Measurements from ENCODE around the gene SMIM9. TPM values are rescaled to one million over a fixed set of nuclear protein-coding genes. Genes with fewer than 3 reads are reported as not detected.

SMIM9 gene
- total and polyA plus RNA-seq, 9 of the 15 experiments (the other 6 are each of a cell fraction or from before 2014, with no cell fraction given), result 0.08 TPM; not detected in 8

Other genes starting within 250 kb of the SMIM9 start
Only the 7 nearest of the 12 such genes appear.
- 63.0 and 68.5 TPM in 2 replicates for gene CTAG2, start 181.1 kb downstream of the SMIM9 start, total RNA-seq (2014; rRNA removed)
- 4.1 and 8.2 TPM in 2 replicates for gene CTAG2, start 181.1 kb downstream of the SMIM9 start, total RNA-seq (2014; rRNA removed; fragmentation: Illumina TruSeq; extraction: Trizol)
- 18.8 and 21.0 TPM in 2 replicates for gene CTAG2, start 181.1 kb downstream of the SMIM9 start, total RNA-seq (2015; rRNA removed; fragmentation: Illumina TruSeq; extraction: Trizol)
- 36.0 and 38.0 TPM in 2 replicates for gene CTAG2, start 181.1 kb downstream of the SMIM9 start, total RNA-seq (2021)
- 26.1 and 117 TPM in 2 replicates for gene CTAG2, start 181.1 kb downstream of the SMIM9 start, polyA plus RNA-seq (2011; rRNA removed)
- gene CTAG2, start 181.1 kb downstream of the SMIM9 start, polyA plus RNA-seq (2014; fragmentation: Illumina TruSeq; extraction: Trizol), result 9.1 and 15.1 TPM in 2 replicates
- 1 to 10 TPM; 1.7 to 2.1 TPM for gene CTAG2, start 181.1 kb downstream of the SMIM9 start, polyA plus RNA-seq (2014; fragmentation: Nextera tagmentation; extraction: Ambion mirVana)
- gene CTAG2, start 181.1 kb downstream of the SMIM9 start, polyA plus RNA-seq (2014; rRNA removed), result 54.7 and 56.0 TPM in 2 replicates
- 19.8 and 20.7 TPM in 2 replicates for gene GAB3, start 83.6 kb downstream of the SMIM9 start, total RNA-seq (2014; rRNA removed)
- gene GAB3, start 83.6 kb downstream of the SMIM9 start, total RNA-seq (2014; rRNA removed; fragmentation: Illumina TruSeq; extraction: Trizol), result 22.7 and 24.8 TPM in 2 replicates
- 16.1 TPM in 2 replicates for gene GAB3, start 83.6 kb downstream of the SMIM9 start, total RNA-seq (2015; rRNA removed; fragmentation: Illumina TruSeq; extraction: Trizol)
- 23.3 and 25.6 TPM in 2 replicates for gene GAB3, start 83.6 kb downstream of the SMIM9 start, total RNA-seq (2021)
- 21.4 and 30.7 TPM in 2 replicates for gene GAB3, start 83.6 kb downstream of the SMIM9 start, polyA plus RNA-seq (2011; rRNA removed)
- 26.2 and 31.4 TPM in 2 replicates for gene GAB3, start 83.6 kb downstream of the SMIM9 start, polyA plus RNA-seq (2014; fragmentation: Illumina TruSeq; extraction: Trizol)
- gene GAB3, start 83.6 kb downstream of the SMIM9 start, polyA plus RNA-seq (2014; fragmentation: Nextera tagmentation; extraction: Ambion mirVana), result 10 to 100 TPM; 19.3 to 20.1 TPM
- gene GAB3, start 83.6 kb downstream of the SMIM9 start, polyA plus RNA-seq (2014; rRNA removed), result 18.3 and 20.2 TPM in 2 replicates
- gene DKC1, start 71.8 kb downstream of the SMIM9 start, total RNA-seq (2014; rRNA removed), result 160 and 212 TPM in 2 replicates
- gene DKC1, start 71.8 kb downstream of the SMIM9 start, total RNA-seq (2014; rRNA removed; fragmentation: Illumina TruSeq; extraction: Trizol), result 208 and 229 TPM in 2 replicates
- gene DKC1, start 71.8 kb downstream of the SMIM9 start, total RNA-seq (2015; rRNA removed; fragmentation: Illumina TruSeq; extraction: Trizol), result 239 and 241 TPM in 2 replicates
- gene DKC1, start 71.8 kb downstream of the SMIM9 start, total RNA-seq (2021), result 191 and 205 TPM in 2 replicates
- 210 and 219 TPM in 2 replicates for gene DKC1, start 71.8 kb downstream of the SMIM9 start, polyA plus RNA-seq (2011; rRNA removed)
- 250 and 260 TPM in 2 replicates for gene DKC1, start 71.8 kb downstream of the SMIM9 start, polyA plus RNA-seq (2014; fragmentation: Illumina TruSeq; extraction: Trizol)
- gene DKC1, start 71.8 kb downstream of the SMIM9 start, polyA plus RNA-seq (2014; fragmentation: Nextera tagmentation; extraction: Ambion mirVana), result 100 to 1,000 TPM; 209 to 313 TPM
- 217 and 230 TPM in 2 replicates for gene DKC1, start 71.8 kb downstream of the SMIM9 start, polyA plus RNA-seq (2014; rRNA removed)
- 276 and 289 TPM in 2 replicates for gene MPP1, start 29.2 kb downstream of the SMIM9 start, total RNA-seq (2014; rRNA removed)
- gene MPP1, start 29.2 kb downstream of the SMIM9 start, total RNA-seq (2014; rRNA removed; fragmentation: Illumina TruSeq; extraction: Trizol), result 267 and 280 TPM in 2 replicates
- gene MPP1, start 29.2 kb downstream of the SMIM9 start, total RNA-seq (2015; rRNA removed; fragmentation: Illumina TruSeq; extraction: Trizol), result 220 and 227 TPM in 2 replicates
- gene MPP1, start 29.2 kb downstream of the SMIM9 start, total RNA-seq (2021), result 290 and 305 TPM in 2 replicates
- 354 and 391 TPM in 2 replicates for gene MPP1, start 29.2 kb downstream of the SMIM9 start, polyA plus RNA-seq (2011; rRNA removed)
- 339 and 395 TPM in 2 replicates for gene MPP1, start 29.2 kb downstream of the SMIM9 start, polyA plus RNA-seq (2014; fragmentation: Illumina TruSeq; extraction: Trizol)
- gene MPP1, start 29.2 kb downstream of the SMIM9 start, polyA plus RNA-seq (2014; fragmentation: Nextera tagmentation; extraction: Ambion mirVana), result 100 to 1,000 TPM; 271 to 305 TPM
- gene MPP1, start 29.2 kb downstream of the SMIM9 start, polyA plus RNA-seq (2014; rRNA removed), result 283 and 336 TPM in 2 replicates
- not detected in 2 replicates for gene F8A1, start 51.7 kb upstream of the SMIM9 start, total RNA-seq (2014; rRNA removed)
- gene F8A1, start 51.7 kb upstream of the SMIM9 start, total RNA-seq (2014; rRNA removed; fragmentation: Illumina TruSeq; extraction: Trizol), result not detected in 2 replicates
- 0.11 TPM in 1 of 2 replicates, not detected in the other for gene F8A1, start 51.7 kb upstream of the SMIM9 start, total RNA-seq (2015; rRNA removed; fragmentation: Illumina TruSeq; extraction: Trizol)
- 0.27 TPM in 1 of 2 replicates, not detected in the other for gene F8A1, start 51.7 kb upstream of the SMIM9 start, total RNA-seq (2021)
- not detected in 2 replicates for gene F8A1, start 51.7 kb upstream of the SMIM9 start, polyA plus RNA-seq (2011; rRNA removed)
- 0.08 TPM in 1 of 2 replicates, not detected in the other for gene F8A1, start 51.7 kb upstream of the SMIM9 start, polyA plus RNA-seq (2014; fragmentation: Illumina TruSeq; extraction: Trizol)
- not detected for gene F8A1, start 51.7 kb upstream of the SMIM9 start, polyA plus RNA-seq (2014; fragmentation: Nextera tagmentation; extraction: Ambion mirVana)
- gene F8A1, start 51.7 kb upstream of the SMIM9 start, polyA plus RNA-seq (2014; rRNA removed), result not detected in 2 replicates
- 0.59 and 1.3 TPM in 2 replicates for gene F8, start 188.1 kb upstream of the SMIM9 start, total RNA-seq (2014; rRNA removed)
- gene F8, start 188.1 kb upstream of the SMIM9 start, total RNA-seq (2014; rRNA removed; fragmentation: Illumina TruSeq; extraction: Trizol), result 0.91 and 0.93 TPM in 2 replicates
- 1.7 and 2.2 TPM in 2 replicates for gene F8, start 188.1 kb upstream of the SMIM9 start, total RNA-seq (2015; rRNA removed; fragmentation: Illumina TruSeq; extraction: Trizol)
- 1.2 and 1.8 TPM in 2 replicates for gene F8, start 188.1 kb upstream of the SMIM9 start, total RNA-seq (2021)
- gene F8, start 188.1 kb upstream of the SMIM9 start, polyA plus RNA-seq (2011; rRNA removed), result 3.8 and 6.4 TPM in 2 replicates
- 0.78 and 0.95 TPM in 2 replicates for gene F8, start 188.1 kb upstream of the SMIM9 start, polyA plus RNA-seq (2014; fragmentation: Illumina TruSeq; extraction: Trizol)
- under 1 TPM; 0.80 to 0.91 TPM for gene F8, start 188.1 kb upstream of the SMIM9 start, polyA plus RNA-seq (2014; fragmentation: Nextera tagmentation; extraction: Ambion mirVana)
- 0.12 and 0.41 TPM in 2 replicates for gene F8, start 188.1 kb upstream of the SMIM9 start, polyA plus RNA-seq (2014; rRNA removed)
- gene FUNDC2, start 192.2 kb upstream of the SMIM9 start, total RNA-seq (2014; rRNA removed), result 50.3 and 50.6 TPM in 2 replicates
- 123 and 140 TPM in 2 replicates for gene FUNDC2, start 192.2 kb upstream of the SMIM9 start, total RNA-seq (2014; rRNA removed; fragmentation: Illumina TruSeq; extraction: Trizol)
- gene FUNDC2, start 192.2 kb upstream of the SMIM9 start, total RNA-seq (2015; rRNA removed; fragmentation: Illumina TruSeq; extraction: Trizol), result 90.4 and 98.8 TPM in 2 replicates
- gene FUNDC2, start 192.2 kb upstream of the SMIM9 start, total RNA-seq (2021), result 90.2 and 91.2 TPM in 2 replicates
- gene FUNDC2, start 192.2 kb upstream of the SMIM9 start, polyA plus RNA-seq (2011; rRNA removed), result 235 and 257 TPM in 2 replicates
- gene FUNDC2, start 192.2 kb upstream of the SMIM9 start, polyA plus RNA-seq (2014; fragmentation: Illumina TruSeq; extraction: Trizol), result 143 and 170 TPM in 2 replicates
- gene FUNDC2, start 192.2 kb upstream of the SMIM9 start, polyA plus RNA-seq (2014; fragmentation: Nextera tagmentation; extraction: Ambion mirVana), result 100 to 1,000 TPM; 146 to 185 TPM
- gene FUNDC2, start 192.2 kb upstream of the SMIM9 start, polyA plus RNA-seq (2014; rRNA removed), result 99.2 and 105 TPM in 2 replicates

Data from K562 (cell line).